Measurements from ENCODE around the gene PI4KA.

- no peak for TF ChIP-seq POLR2A (IDR thresholded peaks at IDR 0.05)
- no peak for TF ChIP-seq CTCF (IDR thresholded peaks at IDR 0.05)
- TF ChIP-seq POLR2AphosphoS5 (IDR thresholded peaks at IDR 0.05): no peak
Measured at GRCh38 chr22:20807315-20807752, 51.3 kb downstream of the PI4KA start.

Data from breast epithelium (tissue), 3 donors.